Activated gamma-delta T cell (primary cell): ENCODE results near the gene SGCB.

Experiments used
- DNase-seq: peaks from one replicate; lab custom pipeline; 2025; lab: John Stamatoyannopoulos, UW

The SGCB gene

GRCh38 chr4:52019936-52020657 is 18.0 kb downstream of the SGCB start, which contains the start of gene LRRC66:
TSS of gene LRRC66 (minus strand) at chr4:52020363. CDS start at chr4:52017613, 2,750 bp downstream.
- no peak for DNase-seq

DNA sequence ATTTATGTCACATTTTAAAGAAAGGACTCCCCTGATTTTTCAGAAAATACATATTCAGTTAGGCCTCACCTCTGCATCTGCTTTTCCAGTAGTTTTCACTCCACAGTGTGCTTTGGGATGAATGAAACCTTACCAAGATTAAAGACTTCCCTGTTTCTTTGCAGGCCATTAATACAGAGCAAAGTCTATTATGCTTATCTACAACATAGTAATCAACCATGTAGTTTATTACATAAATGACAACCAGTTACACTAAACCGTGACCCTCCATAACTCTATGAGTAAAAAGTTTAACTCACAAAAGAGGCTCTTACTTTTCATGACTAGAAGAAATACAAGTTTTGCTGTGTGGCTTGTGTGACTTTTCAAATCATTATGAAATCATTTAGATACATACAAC is 20.3 kb downstream of the SGCB start:
- no peak for DNase-seq

GRCh38 chr4:52016981-52017380 is 21.1 kb downstream of the SGCB start:
- no peak for DNase-seq

DNA sequence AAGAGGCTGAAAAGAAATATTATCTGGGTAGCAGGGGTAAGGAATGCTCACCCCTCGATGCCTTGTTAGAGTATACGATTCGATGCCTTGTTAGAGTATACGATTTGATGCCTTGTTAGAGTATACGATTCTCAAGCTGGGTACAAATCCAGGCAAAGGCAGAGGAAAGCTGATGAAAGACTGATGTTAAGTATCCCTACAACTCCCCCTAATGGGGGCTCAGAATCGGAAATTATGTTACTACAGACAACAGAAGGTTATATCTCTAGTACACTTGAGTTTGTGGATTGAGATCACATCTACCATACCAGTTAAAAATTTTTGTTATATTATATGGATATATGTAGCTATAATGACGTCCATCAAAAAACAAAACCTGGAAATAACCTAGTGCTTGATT is 22.7 kb downstream of the SGCB start:
- DNase-seq: no peak

- no peak for DNase-seq
Measured at GRCh38 chr4:52014903-52015302, 23.2 kb downstream of the SGCB start.

- DNase-seq: no peak
Measured at GRCh38 chr4:52012651-52013050, 25.4 kb downstream of the SGCB start.

DNA sequence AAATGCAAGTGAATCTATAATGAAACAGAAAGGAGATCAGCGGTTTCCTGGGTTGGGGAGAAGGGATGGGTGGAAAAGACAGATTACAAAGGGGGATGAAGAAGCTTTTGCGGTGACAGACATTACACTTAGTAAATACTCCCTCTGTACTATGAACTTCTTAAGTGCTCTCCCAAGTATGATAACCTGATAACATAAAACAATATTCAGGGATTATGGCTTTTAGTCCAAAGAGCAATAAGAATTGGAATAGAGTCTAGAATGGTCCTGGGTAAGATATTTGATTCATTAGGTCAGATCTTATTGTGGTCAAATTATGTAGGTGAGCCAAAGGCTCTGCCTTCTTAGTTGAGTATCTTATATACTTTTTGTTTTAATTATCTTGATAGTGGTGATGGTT is 27.1 kb downstream of the SGCB start:
- DNase-seq: no peak

GRCh38 chr4:52006887-52007286 is 31.2 kb downstream of the SGCB start:
- DNase-seq: no peak

DNA sequence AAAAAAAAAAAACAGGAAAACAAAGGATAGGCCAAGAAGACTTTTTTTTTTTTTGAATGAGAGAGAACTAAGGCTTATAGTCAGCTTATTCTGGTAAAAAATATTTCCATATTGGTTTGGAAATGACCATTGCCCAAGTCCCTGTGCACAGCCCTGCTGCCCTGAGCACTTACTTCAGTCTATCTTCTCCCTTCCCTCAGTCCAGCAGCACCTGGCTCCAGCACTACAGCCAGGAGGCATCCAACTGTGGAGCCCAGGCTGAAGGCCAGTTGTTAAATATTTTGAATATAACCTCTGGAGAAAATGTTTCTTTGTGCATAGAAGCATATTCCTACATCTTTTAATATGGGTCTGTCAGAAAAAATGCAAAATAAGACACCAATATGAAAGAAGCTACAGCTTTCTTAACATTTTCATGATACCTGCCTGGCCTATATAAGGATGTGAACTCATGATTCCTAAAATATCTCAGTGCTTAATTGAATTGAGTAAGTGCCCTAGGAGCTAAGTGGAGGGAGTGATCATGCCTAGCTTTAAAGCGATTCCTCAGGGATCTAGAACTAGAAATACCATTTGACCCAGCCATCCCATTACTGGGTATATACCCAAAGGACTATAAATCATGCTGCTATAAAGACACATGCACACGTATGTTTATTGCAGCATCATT is 32.4 kb downstream of the SGCB start:
- no peak for DNase-seq

GRCh38 chr4:52004414-52004813 is 33.7 kb downstream of the SGCB start:
- DNase-seq: no peak

- no peak for DNase-seq
Measured at GRCh38 chr4:52001616-52002015, 36.5 kb downstream of the SGCB start.

- no peak for DNase-seq
Measured at GRCh38 chr4:51999250-51999649, 38.8 kb downstream of the SGCB start.

DNA sequence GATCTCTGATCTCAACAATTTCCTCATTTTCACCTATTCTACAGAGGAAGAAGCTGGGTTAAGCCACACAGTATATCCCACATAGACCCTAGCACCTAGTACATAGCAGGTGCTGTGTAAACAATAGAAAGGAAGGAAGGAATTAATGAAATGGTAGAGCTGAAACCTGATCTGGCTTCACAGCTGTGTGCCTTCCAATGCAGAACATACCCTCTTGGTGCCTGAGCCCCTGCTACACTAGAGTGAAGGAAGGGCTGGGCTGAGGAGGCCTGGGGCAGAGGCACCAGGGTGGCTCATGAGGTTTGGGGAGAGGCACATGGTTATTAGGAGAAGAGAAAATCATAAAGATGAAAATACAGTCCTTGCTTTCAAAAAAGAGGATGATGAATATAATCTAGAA is 39.3 kb downstream of the SGCB start:
- DNase-seq: no peak

GRCh38 chr4:51997647-51998046 is 40.5 kb downstream of the SGCB start:
- no peak for DNase-seq

GRCh38 chr4:51995647-51996220 is 42.4 kb downstream of the SGCB start:
- no peak for DNase-seq
